PC-9 (cell line): ENCODE measurements around the gene PSMB3. TPM values are rescaled to one million over a fixed set of nuclear protein-coding genes. Genes with fewer than 3 reads are reported as not detected.
"Not testable (repeated sequence)": the region's sequence is repeated elsewhere in the genome, so short reads cannot be mapped to it uniquely, and the experiment has no call there.

Experiments used
- BruUV-seq: library from RNA; stranded (reverse); fragments of 400-500 nt; replicated peaks from 2 replicates; lab custom pipeline; 2021; lab: Mats Ljungman, UMichigan
- CTCF ChIA-PET: fragments of 300-600 bp; sonication (Branson Sonifier 250); formaldehyde crosslinking; loops from one replicate; lab custom pipeline; 2022; ENCODE audit warnings: antibody characterized with exemption; lab: Charles Lee
- POLR2A ChIA-PET: fragments of 300-600 bp; sonication (Branson Sonifier 250); formaldehyde crosslinking; loops from one replicate; lab custom pipeline; 2022; ENCODE audit warnings: antibody characterized with exemption; ENCODE audit not compliant: unreplicated experiment; lab: Charles Lee
- DNase-seq, 2 experiments: peaks; one replicate each; pipeline versions ENCODE4 v3.0.0 to v3.0.0-alpha.2; 2015 to 2022; ENCODE audit warnings: mixed read lengths in 1 of 2
- H2AFZ ChIP-seq: fragments of 200-600 bp; sonication (generic); 2 replicates; pipeline ENCODE4 v1.8.1; 2017; ENCODE audit warnings: antibody characterized with exemption
- H3F3A ChIP-seq: fragments of 200-600 bp; sonication (generic); 2 replicates; pipeline ENCODE4 v1.8.1; 2017; ENCODE audit warnings: antibody characterized with exemption, mild to moderate bottlenecking, low read depth; ENCODE audit not compliant: insufficient read depth
- H3K27ac ChIP-seq: fragments of 200-600 bp; sonication (generic); 2 replicates; pipeline ENCODE4 v1.6.1; 2016; ENCODE audit warnings: mixed run types
- H3K27me3 ChIP-seq: fragments of 200-600 bp; sonication (generic); 2 replicates; pipeline ENCODE4 v1.6.1; 2016; ENCODE audit warnings: low read depth, mixed run types; ENCODE audit not compliant: insufficient read depth
- H3K36me3 ChIP-seq: fragments of 200-600 bp; sonication (generic); 2 replicates; pipeline ENCODE4 v1.6.1; 2016; ENCODE audit warnings: low read depth, mixed run types
- H3K4me1 ChIP-seq: fragments of 200-600 bp; sonication (generic); replicated peaks from 2 replicates; pipeline ENCODE4 v1.6.1; 2016; ENCODE audit warnings: mixed run types; ENCODE audit not compliant: insufficient read depth
- H3K4me2 ChIP-seq: fragments of 200-600 bp; sonication (generic); 2 replicates; pipeline ENCODE4 v1.6.1; 2017; ENCODE audit warnings: mixed run types
- H3K4me3 ChIP-seq: fragments of 200-600 bp; sonication (generic); 2 replicates; pipeline ENCODE4 v1.6.1; 2016; ENCODE audit warnings: mixed run types
- H3K79me2 ChIP-seq: fragments of 200-600 bp; sonication (generic); 2 replicates; pipeline ENCODE4 v1.6.1; 2017; ENCODE audit warnings: low read depth, mixed run types
- H3K9me2 ChIP-seq: fragments of 200-600 bp; sonication (generic); 2 replicates; pipeline ENCODE4 v1.8.1; 2017; ENCODE audit warnings: mild to moderate bottlenecking; ENCODE audit not compliant: insufficient read depth
- H3K9me3 ChIP-seq: fragments of 200-600 bp; sonication (generic); 2 replicates; pipeline ENCODE4 v1.8.1; 2016; ENCODE audit warnings: low read depth; ENCODE audit not compliant: insufficient read depth
- H4K20me1 ChIP-seq: fragments of 200-600 bp; sonication (generic); 2 replicates; pipeline ENCODE4 v1.8.1; 2017; ENCODE audit not compliant: insufficient read depth
- EZH2 ChIP-seq: fragments of 200-600 bp; sonication (generic); IDR thresholded peaks from 2 replicates; pipeline ENCODE4 v1.8.0; 2017; ENCODE audit warnings: antibody characterized with exemption, low read depth
- intact Hi-C: fragments of 100-400 bp; cut with micrococcal nuclease; formaldehyde crosslinking; loops from one replicate; pipeline ENCODE4 v1.10.0; 2022; ENCODE audit not compliant: unreplicated experiment
- total RNA-seq: library from RNA; stranded (reverse); gene quantifications from 2 replicates; pipeline ENCODE4 v1.2.3, GENCODE V29; 2021
- TF ChIP-seq, protein P1 (sequence below): fragments of 200-600 bp; sonication (generic); conservative IDR thresholded peaks from 2 replicates; pipeline ENCODE4 v1.6.1; 2017; ENCODE audit warnings: mixed run types, antibody characterized with exemption, mild to moderate bottlenecking, moderate library complexity

PSMB3 gene
- total RNA-seq, 1 experiment from 2014 or later = 262 TPM

DNA sequence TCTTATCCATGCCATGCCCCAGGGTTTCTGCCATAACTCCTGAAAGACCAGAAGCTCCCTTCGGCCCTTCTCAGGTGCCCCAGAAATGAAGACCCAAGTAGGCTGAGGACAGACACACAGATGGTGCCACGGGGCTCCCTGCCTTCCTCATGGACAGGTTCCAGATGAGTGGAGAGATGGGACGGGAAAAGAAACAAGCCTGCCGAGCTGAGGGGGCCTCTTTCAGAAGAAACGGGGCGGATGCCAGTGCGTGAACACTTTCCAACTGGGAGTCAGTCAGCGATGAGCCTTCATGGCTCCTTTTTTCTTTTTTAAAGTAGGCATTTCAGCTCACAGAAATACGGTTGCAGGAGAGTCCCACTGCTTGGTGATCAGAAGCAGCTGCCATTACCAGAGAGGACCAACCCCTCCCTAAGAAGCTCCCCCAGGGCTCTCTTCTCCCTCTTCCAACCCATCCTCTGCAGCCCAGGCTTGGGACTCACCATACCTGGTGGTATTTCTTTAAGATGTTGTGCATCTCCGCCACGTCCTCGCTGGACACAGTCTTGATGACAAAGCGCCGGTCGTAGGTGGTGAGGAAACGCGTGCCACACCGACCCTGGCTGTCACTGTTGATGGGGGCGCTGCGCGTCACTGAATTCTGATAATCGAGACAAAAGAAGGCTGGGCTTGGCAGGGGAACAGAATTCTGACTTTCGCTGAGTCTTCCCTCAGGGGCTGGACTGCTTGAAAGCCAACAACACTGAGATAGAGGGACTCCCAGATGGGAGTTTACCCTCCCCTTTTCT, 27.6 kb downstream of the PSMB3 start:
- Histone ChIP-seq H3K4me3 (no peak overlapping the region), H3K9me3 (no peaks in the 10 kb centered on the region), H3K27me3 (no peaks in the 10 kb centered on the region), H2AFZ (no peak overlapping the region), H3K27ac (no peak overlapping the region), H3K4me2 (no peak overlapping the region), H3K9me2 (no peaks in the 10 kb centered on the region), H3K4me1 (no peaks in the 10 kb centered on the region), H3K36me3 (peaks cover 16% of the 10 kb centered on the region), H4K20me1 (no peaks in the 10 kb centered on the region), H3K79me2 (no peaks in the 10 kb centered on the region), H3F3A (no peaks in the 10 kb centered on the region)
- intact Hi-C loops = no loop called here
- ChIA-PET CTCF (no interaction called here), POLR2A (no interaction called here)
- TF ChIP-seq EZH2 = no peak
- TF ChIP-seq, protein P1, sequence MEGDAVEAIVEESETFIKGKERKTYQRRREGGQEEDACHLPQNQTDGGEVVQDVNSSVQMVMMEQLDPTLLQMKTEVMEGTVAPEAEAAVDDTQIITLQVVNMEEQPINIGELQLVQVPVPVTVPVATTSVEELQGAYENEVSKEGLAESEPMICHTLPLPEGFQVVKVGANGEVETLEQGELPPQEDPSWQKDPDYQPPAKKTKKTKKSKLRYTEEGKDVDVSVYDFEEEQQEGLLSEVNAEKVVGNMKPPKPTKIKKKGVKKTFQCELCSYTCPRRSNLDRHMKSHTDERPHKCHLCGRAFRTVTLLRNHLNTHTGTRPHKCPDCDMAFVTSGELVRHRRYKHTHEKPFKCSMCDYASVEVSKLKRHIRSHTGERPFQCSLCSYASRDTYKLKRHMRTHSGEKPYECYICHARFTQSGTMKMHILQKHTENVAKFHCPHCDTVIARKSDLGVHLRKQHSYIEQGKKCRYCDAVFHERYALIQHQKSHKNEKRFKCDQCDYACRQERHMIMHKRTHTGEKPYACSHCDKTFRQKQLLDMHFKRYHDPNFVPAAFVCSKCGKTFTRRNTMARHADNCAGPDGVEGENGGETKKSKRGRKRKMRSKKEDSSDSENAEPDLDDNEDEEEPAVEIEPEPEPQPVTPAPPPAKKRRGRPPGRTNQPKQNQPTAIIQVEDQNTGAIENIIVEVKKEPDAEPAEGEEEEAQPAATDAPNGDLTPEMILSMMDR = no peak
- no peak for DNase-seq
- no TSS peak for BruUV-seq

GRCh38 chr17:38783227-38783626, 30.7 kb downstream of the PSMB3 start:
- no TSS peak for BruUV-seq
- Histone ChIP-seq H3K27ac (no peak overlapping the region), H3K79me2 (0 out of 2 replicates have a peak, but pooled peaks cover 10% of the 10 kb centered on the region), H3F3A (peaks cover 22% of the 10 kb centered on the region), H3K4me3 (no peak overlapping the region), H2AFZ (no peak overlapping the region), H3K4me1 (peaks cover 20% of the 10 kb centered on the region), H3K4me2 (no peak overlapping the region), H3K9me2 (no peaks in the 10 kb centered on the region), H3K27me3 (no peaks in the 10 kb centered on the region), H4K20me1 (no peaks in the 10 kb centered on the region; the same call in 1 of the 2 replicates), H3K9me3 (no peaks in the 10 kb centered on the region), H3K36me3 (peaks cover 16% of the 10 kb centered on the region)
- POLR2A ChIA-PET = no interaction called here
- CTCF ChIA-PET = no interaction called here
- no peak for DNase-seq
- intact Hi-C loops = no loop called here
- TF ChIP-seq EZH2 = no peak
- TF ChIP-seq, protein P1 = no peak

- POLR2A ChIA-PET = interaction anchor here (0.5 to 0.7 kb wide), 6 partner anchors 14 to 1497 kb away, joined by 3 to 7 read pairs (median 3); partner anchors contain the start of gene FBXO47
- Histone ChIP-seq H3K4me2 (peak overlapping the region; percentile 15), H3F3A (peaks cover 25% of the 10 kb centered on the region), H3K36me3 (peaks cover 12% of the 10 kb centered on the region), H3K9me2 (no peaks in the 10 kb centered on the region), H3K27ac (peak overlapping the region; percentile 28), H3K4me1 (peaks cover 20% of the 10 kb centered on the region), H3K9me3 (no peaks in the 10 kb centered on the region), H3K79me2 (peaks cover 24% of the 10 kb centered on the region), H3K27me3 (no peaks in the 10 kb centered on the region), H2AFZ (no peak overlapping the region), H3K4me3 (no peak overlapping the region), H4K20me1 (peaks cover 5% of the 10 kb centered on the region; the same call in 1 of the 2 replicates)
- intact Hi-C loops = no loop called here
- DNase-seq = peak; percentile 84 to 95
- BruUV-seq = no TSS peak
- CTCF ChIA-PET = no interaction called here
- TF ChIP-seq, protein P1 = no peak
- TF ChIP-seq EZH2 = no peak
Measured at GRCh38 chr17:38786372-38786771, 33.8 kb downstream of the PSMB3 start.

DNA sequence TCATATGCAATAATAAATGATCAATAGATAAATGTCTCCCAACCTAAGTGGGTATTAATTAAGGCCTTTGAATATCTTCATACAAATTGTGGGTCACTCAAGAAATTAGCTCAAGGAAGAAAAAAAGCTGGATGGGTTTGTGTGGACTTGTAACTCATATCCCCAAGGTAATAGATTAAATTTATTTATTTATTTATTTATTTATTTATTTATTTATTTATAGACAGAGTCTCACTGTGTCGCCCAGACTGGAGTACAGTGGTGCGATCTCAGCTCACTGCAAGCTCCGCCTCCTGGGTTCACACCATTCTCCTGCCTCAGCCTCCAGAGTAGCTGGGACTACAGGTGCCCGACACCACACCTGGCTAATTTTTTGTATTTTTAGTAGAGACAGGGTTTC, 35.5 kb downstream of the PSMB3 start:
- Histone ChIP-seq H3K36me3 (peaks cover 12% of the 10 kb centered on the region), H3K4me1 (peaks cover 20% of the 10 kb centered on the region), H3K27ac (0 out of 2 replicates have a peak overlapping the region, but pooled peaks have one; percentile 28), H3F3A (peaks cover 25% of the 10 kb centered on the region), H3K79me2 (peaks cover 33% of the 10 kb centered on the region)
- CTCF ChIA-PET, BruUV-seq, H2AFZ ChIP-seq, H3K27me3 ChIP-seq, DNase-seq, H4K20me1 ChIP-seq, H3K9me3 ChIP-seq, H3K4me3 ChIP-seq, H3K4me2 ChIP-seq, intact Hi-C loops, POLR2A ChIA-PET, H3K9me2 ChIP-seq: not testable (repeated sequence)
